Gastrocnemius medialis (tissue), 4 donors: ENCODE data around the gene CUL1. TPM values are rescaled to one million over a fixed set of nuclear protein-coding genes. Genes with fewer than 3 reads are reported as not detected.
"Not testable (repeated sequence)": the region's sequence is repeated elsewhere in the genome, so short reads cannot be mapped to it uniquely, and the experiment has no call there.

Experiments
- ATAC-seq, 2 donors: fragments of 150-250 bp; one replicate each; pipeline ENCODE4 v1.9.1; 2016
- DNase-seq, 2 donors: peaks; one replicate each; pipeline ENCODE4 v3.0.0-alpha.2; 2019
- H3K27ac ChIP-seq, 4 donors: fragments of 200-600 bp; sonication (generic); 1 replicate in 1 of 4; 2 replicates in 3 of 4; pipeline ENCODE4 v1.5.1; 2016 to 2018; ENCODE audit warnings: mild to moderate bottlenecking in 2 of 4, moderate library complexity in 1 of 4
- H3K27me3 ChIP-seq, 3 donors: fragments of 200-600 bp; sonication (generic) in 2 of 3; 1 replicate in 1 of 3; 2 replicates in 2 of 3; pipeline versions ENCODE4 v1.5.1 to v1.6.0; 2016 to 2019; ENCODE audit warnings: mild to moderate bottlenecking in 1 of 3, moderate library complexity in 1 of 3
- H3K36me3 ChIP-seq, 2 donors: fragments of 200-600 bp; sonication (generic) in 1 of 2; one replicate each; pipeline ENCODE4 v1.5.1; 2017 to 2018
- H3K4me1 ChIP-seq, 2 donors: fragments of 200-600 bp; sonication (generic) in 1 of 2; one replicate each; pipeline ENCODE4 v1.5.1; 2016 to 2017; ENCODE audit warnings: mild to moderate bottlenecking in 2 of 2
- H3K4me3 ChIP-seq, 4 donors: fragments of 200-600 bp; sonication (generic) in 3 of 4; 1 replicate in 1 of 4; 2 replicates in 3 of 4; pipeline ENCODE4 v1.5.1; 2016 to 2019; ENCODE audit warnings: mild to moderate bottlenecking in 2 of 4
- H3K9me3 ChIP-seq, 3 donors: fragments of 200-600 bp; sonication (generic) in 2 of 3; 1 replicate in 1 of 3; 2 replicates in 2 of 3; pipeline ENCODE4 v1.5.1; 2016 to 2019
- CTCF ChIP-seq, 5 experiments: fragments of 450-650 bp in 3 of 5; fragments of 200-600 bp in 2 of 5; sonication (generic) in 2 of 5; IDR thresholded peaks in 4 of 5; conservative IDR thresholded peaks in 1 of 5; 1 replicate in 4 of 5; 2 replicates in 1 of 5; pipeline ENCODE4 v1.5.1; 2016 to 2019; ENCODE audit warnings: antibody characterized with exemption in 5 of 5, mild to moderate bottlenecking in 3 of 5, moderate library complexity in 3 of 5
- POLR2A ChIP-seq, 2 donors: fragments of 450-650 bp; IDR thresholded peaks; one replicate each; pipeline ENCODE4 v1.6.1; 2017; ENCODE audit warnings: antibody characterized with exemption in 2 of 2, mild to moderate bottlenecking in 2 of 2, moderate library complexity in 2 of 2
- in situ Hi-C, 4 donors: fragments of 200-750 bp; cut with MboI; loops; one replicate each; pipeline versions ENCODE4 v1.15.0 to v1.8.0; 2017; ENCODE audit warnings: low sequenced_read_pairs in 4 of 4
- intact Hi-C: fragments of 100-400 bp; cut with DNase I; formaldehyde crosslinking; loops from one replicate; pipeline ENCODE4 v1.15.1; 2023; ENCODE audit warnings: low total_unique reads
- total RNA-seq, 4 donors: library from RNA; depleted of rRNA; stranded (reverse); fragments of >200 nt; gene quantifications; one replicate each; pipeline versions ENCODE4 v1.1.0 to v1.2.3, GENCODE V29; 2016

The CUL1 gene
- total RNA-seq, 4 donors from 2014 or later = 78.7 to 101 (median 84.6) TPM

- no peak for DNase-seq
- H3K4me3 ChIP-seq = peak overlapping the region; percentile 56 to 81 (median 72)
- peak overlapping the region; percentile 85 to 96 (median 92) for H3K27ac ChIP-seq
- intact Hi-C loops = no loop called here
- H3K9me3 ChIP-seq = no peaks in the 10 kb centered on the region
- no peak for TF ChIP-seq POLR2A (IDR thresholded peaks at IDR 0.05)
- no peak for TF ChIP-seq CTCF (IDR thresholded peaks at IDR 0.05 in 4 of 5, conservative IDR thresholded peaks at IDR 0.05 in 1 of 5)
- H3K4me1 ChIP-seq = peaks cover 55 to 56% of the 10 kb centered on the region in 2 donors
- in situ Hi-C loops = loop anchor here in 2 of 4 donors (25.0 kb wide), 1 partner anchor 262 kb away; no protein-coding TSS in a partner anchor
- H3K36me3 ChIP-seq = no peaks in the 10 kb centered on the region
- H3K27me3 ChIP-seq = no peaks in the 10 kb centered on the region
- ATAC-seq = no peak
Measured at GRCh38 chr7:148700661-148701064, 2.0 kb downstream of the CUL1 start.

GRCh38 chr7:148701414-148701813 is 2.7 kb downstream of the CUL1 start:
- H3K36me3 ChIP-seq = no peaks in the 10 kb centered on the region
- no peak for TF ChIP-seq CTCF (IDR thresholded peaks at IDR 0.05 in 4 of 5, conservative IDR thresholded peaks at IDR 0.05 in 1 of 5)
- no peak for TF ChIP-seq POLR2A (IDR thresholded peaks at IDR 0.05)
- H3K4me1 ChIP-seq = peaks cover 63 to 64% of the 10 kb centered on the region in 2 donors
- ATAC-seq (no peak), DNase-seq (no peak)
- in situ Hi-C loops = loop anchor here in 2 of 4 donors (25.0 kb wide), 1 partner anchor 261 kb away; no protein-coding TSS in a partner anchor
- intact Hi-C loops = no loop called here
- H3K27me3 ChIP-seq = no peaks in the 10 kb centered on the region
- no peak overlapping the region for H3K4me3 ChIP-seq
- H3K9me3 ChIP-seq = no peaks in the 10 kb centered on the region
- peak overlapping the region in 2 of 4 donors; percentile 85 to 96 for H3K27ac ChIP-seq

GRCh38 chr7:148702876-148703670 is 4.4 kb downstream of the CUL1 start:
- Histone ChIP-seq H3K9me3 (no peaks in the 10 kb centered on the region), H3K36me3 (no peaks in the 10 kb centered on the region), H3K4me1 (peaks cover 75 to 80% of the 10 kb centered on the region in 2 donors), H3K27me3 (no peaks in the 10 kb centered on the region), H3K27ac (no peak overlapping the region), H3K4me3 (no peak overlapping the region)
- ATAC-seq = no peak
- no peak for TF ChIP-seq CTCF (IDR thresholded peaks at IDR 0.05 in 4 of 5, conservative IDR thresholded peaks at IDR 0.05 in 1 of 5)
- no peak for TF ChIP-seq POLR2A (IDR thresholded peaks at IDR 0.05)
- intact Hi-C loops (no loop called here), in situ Hi-C loops (loop anchor here in 2 of 4 donors (25.0 kb wide), 1 partner anchor 259 kb away; no protein-coding TSS in a partner anchor)
- DNase-seq = no peak

- intact Hi-C loops, ATAC-seq: not testable (repeated sequence)
- H3K4me1 ChIP-seq = peaks cover 80 to 84% of the 10 kb centered on the region in 2 donors
Measured at GRCh38 chr7:148703671-148703962, 4.9 kb downstream of the CUL1 start.

GRCh38 chr7:148704189-148704588 is 5.5 kb downstream of the CUL1 start:
- no peaks in the 10 kb centered on the region for H3K27me3 ChIP-seq
- H3K27ac ChIP-seq = peak overlapping the region in 1 of 4 donors; percentile 1
- H3K9me3 ChIP-seq = no peaks in the 10 kb centered on the region
- TF ChIP-seq POLR2A (IDR thresholded peaks at IDR 0.05) (no peak), CTCF (IDR thresholded peaks at IDR 0.05 in 4 of 5, conservative IDR thresholded peaks at IDR 0.05 in 1 of 5) (no peak)
- intact Hi-C loops (no loop called here), in situ Hi-C loops (loop anchor here in 2 of 4 donors (25.0 kb wide), 1 partner anchor 258 kb away; no protein-coding TSS in a partner anchor)
- peaks cover 81 to 84% of the 10 kb centered on the region in 2 donors for H3K4me1 ChIP-seq
- DNase-seq (no peak), ATAC-seq (no peak)
- H3K36me3 ChIP-seq = no peaks in the 10 kb centered on the region
- no peak overlapping the region for H3K4me3 ChIP-seq

More at GRCh38 chr7:148703671-148703962, 4.9 kb downstream of the CUL1 start:
- not testable (repeated sequence) for H3K36me3 ChIP-seq, DNase-seq, H3K4me3 ChIP-seq, H3K27me3 ChIP-seq, H3K9me3 ChIP-seq
- peak overlapping the region in 1 of 4 donors; percentile 1 for H3K27ac ChIP-seq
- in situ Hi-C loops = loop anchor here in 2 of 4 donors (25.0 kb wide), 1 partner anchor 259 kb away; no protein-coding TSS in a partner anchor
